ENCODE data around the gene PPIP5K2.
"Not testable (repeated sequence)": the region's sequence is repeated elsewhere in the genome, so short reads cannot be mapped to it uniquely, and the experiment has no call there.

Gene PPIP5K2

DNA sequence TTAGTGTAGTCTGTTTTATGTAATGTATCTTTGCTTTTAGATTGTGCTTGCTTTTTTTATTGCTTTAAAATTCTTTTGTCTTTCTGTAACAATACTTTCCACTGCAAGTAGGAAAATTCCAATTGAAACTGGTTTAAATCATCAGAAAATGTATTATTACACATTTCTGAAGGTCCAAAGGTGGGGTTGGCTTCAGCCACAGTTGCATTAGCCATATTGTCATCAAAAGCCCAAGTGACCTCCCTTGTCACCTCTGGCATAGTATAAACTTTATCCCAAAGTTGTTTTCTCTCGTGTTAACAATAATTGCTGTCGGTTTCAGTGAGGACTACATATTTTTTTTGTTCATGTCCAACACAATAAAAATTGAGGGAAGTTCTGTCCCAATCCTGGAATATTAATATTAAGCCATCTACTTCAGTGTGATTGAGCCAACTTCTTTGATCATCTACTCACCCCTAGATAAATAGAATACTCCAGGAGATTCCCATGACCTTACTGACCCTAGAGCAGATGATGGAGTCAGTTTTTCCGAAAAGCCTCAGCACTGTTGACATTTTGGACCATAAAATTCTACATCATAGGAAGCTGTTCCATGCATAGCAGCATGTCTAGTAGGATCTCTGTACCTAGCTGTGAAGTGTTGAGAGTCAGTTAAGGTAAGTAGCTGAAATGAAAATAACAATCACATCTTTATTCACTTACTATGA lies 86.0 kb downstream of the PPIP5K2 start:
- FAIRE-seq: no peak

DNA sequence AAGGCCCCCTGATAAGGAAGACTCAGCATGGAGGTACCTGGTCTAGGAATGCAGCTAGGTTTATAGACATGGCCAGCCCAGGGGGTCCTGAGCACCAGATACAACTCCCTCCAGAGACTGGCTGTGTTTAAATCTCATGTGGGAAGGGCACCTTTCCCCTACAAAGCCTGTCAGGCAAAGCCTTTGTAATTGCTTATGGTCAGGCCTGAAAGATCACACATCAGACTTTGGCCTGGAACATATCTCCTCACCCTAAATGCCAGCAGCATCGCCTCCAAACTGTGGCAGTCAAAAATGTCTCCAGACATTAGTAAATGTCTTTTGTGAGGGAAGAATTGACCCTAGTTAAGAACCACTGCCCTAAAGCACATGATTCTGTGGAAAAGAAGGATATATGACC lies 86.9 kb downstream of the PPIP5K2 start:
- DNase-seq (ENCODE audit: insufficient read length, low spot score) (no peak), FAIRE-seq (no peak)

More for the DNA sequence above, 86.0 kb downstream of the PPIP5K2 start:
- no peak for DNase-seq (ENCODE audit: insufficient read length, low spot score)

DNA sequence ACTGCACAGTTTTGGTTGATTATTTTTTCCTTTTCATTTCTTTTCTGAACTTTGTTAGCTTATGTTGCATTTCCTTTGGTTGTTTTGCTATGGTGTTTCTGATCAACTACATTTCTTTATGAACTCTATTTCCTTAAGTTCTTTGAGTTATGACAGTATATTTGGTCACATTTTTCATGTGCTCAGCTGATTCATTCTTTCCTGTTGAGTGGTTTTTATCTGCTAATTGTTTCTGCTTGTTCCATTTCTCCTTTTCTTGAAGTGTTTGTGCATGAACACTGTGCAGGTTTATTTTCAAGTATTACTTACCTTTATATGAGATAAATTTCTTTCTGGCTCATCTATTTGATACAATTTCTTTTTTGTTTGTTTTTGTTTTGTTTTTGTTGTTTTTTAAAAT lies 87.6 kb downstream of the PPIP5K2 start:
- no peak for FAIRE-seq
- DNase-seq (ENCODE audit: insufficient read length, low spot score): no peak

DNA sequence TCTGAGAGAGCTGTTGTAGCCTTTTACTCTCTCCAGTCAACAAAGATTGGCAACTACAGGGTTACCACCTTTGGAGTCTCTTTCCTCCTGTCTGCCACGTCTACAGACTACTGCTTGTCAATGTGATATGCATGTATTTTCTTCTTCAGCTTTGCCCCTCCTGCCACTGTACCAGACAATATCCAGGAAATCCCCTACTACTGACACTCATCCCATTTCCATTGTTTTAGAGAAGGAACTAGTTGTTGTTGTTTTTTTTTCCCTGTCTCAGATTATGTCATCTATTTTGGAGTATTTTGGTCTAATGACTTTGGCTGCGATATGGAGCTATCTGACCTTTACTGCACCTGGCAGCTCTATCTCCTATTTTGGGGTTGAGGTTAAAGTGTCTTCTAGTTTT lies 88.4 kb downstream of the PPIP5K2 start:
- FAIRE-seq (no peak), DNase-seq (ENCODE audit: insufficient read length, low spot score) (no peak)

DNA sequence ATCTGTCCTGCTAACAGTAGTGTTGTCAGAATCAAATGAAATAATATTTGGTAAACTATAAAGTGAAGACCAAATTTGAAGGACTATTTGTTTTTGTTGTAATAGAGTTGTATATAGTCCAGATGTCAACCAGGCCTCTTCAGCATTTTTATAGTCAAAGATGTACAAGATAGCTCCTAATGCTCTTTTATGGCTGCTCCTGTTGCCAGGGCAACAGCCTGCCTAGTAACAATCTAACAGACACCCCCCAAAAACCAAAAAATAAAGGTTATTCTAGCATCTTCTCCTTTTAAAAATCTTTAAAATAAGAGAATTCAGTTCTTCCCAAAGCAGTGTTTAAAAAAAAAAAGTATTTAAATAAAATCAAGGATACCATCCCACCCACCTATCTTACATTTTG lies 89.0 kb downstream of the PPIP5K2 start:
- DNase-seq (ENCODE audit: insufficient read length, low spot score) (no peak), FAIRE-seq (no peak)

DNA sequence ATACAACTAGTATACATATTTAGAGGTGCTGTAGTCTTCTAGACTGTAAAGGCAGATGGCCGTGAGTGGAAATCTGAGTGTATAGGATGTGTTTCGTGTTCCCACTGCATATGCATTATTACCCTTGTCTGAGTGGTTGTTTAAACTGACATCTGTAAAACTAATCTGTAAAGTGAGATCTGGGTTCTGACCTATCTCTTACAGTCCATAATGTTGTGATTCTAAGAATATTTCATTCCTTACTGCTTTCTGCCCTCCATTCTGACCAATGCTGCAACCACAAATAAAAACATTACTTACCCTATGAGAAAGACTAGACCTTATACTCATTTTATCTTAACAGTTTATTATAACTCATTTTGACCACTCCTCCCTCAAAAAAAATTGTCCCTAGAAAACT lies 90.9 kb downstream of the PPIP5K2 start:
- DNase-seq (ENCODE audit: insufficient read length, low spot score): no peak
- no peak for FAIRE-seq

DNA sequence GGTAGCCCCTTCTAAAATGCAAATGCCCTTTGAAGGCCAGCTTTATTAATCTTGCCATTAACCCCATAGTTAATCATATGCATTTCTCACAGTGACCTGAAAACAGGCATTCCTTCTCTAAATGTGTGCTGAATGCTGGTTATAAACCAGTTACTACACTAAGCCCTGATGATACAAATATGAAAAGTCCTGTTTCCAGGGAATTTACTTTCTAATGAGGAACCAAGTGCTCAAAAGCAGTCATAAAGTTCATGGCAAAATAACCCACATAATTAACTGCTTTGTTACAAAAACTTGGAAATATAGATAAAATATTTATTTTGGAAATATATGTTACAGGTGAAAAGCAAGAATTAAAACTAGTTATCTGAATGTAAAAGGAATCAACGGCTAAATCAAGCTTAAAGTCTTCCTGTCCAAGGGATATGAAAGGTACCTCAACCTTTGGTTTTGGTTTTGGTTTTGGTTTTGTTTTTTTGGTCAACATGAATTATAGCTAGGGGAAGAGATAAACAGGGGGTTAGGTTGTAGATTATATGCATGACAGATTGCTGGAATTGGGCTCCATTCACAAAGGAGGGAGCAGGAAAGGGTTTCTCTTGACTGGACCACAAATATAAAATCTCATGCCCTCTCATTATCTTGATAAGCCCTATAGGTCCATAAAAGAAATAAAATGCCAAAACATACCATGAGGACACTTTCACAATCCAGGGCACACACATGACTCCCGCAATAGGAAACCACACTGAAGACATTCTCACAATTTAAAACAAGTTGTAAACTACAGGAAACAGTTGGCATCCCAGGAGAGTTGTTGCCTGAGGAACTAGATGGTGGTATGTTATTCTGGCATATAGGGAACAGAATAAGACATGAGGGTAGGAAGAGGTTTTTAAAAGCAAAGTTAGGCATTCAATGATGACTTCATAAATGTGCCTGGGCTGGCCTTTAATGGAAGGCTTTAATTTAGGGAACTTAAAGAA lies 91.8 kb downstream of the PPIP5K2 start:
- FAIRE-seq (no peak), DNase-seq (ENCODE audit: insufficient read length, low spot score) (no peak)

DNA sequence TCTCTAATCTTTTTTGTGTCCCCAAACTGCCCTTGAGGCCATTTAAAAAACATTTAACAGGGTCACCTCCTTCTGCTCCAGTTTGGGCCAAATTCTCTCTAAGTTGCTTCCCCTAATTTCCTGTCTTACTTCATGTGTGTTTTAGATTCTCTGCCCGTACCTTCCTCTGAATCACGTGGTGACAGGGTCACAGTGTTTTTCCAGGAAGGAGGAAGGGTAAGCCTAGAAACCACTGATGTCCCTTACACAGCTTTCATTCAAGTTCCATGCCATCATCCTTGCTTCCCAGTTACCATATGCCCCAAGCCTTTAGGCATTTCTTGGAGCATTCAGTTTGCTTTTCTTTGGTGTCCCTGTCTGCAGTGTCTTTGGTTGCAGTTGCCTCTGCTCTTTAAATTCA lies 96.0 kb downstream of the PPIP5K2 start:
- FAIRE-seq (no peak), DNase-seq (ENCODE audit: insufficient read length, low spot score) (no peak)

DNA sequence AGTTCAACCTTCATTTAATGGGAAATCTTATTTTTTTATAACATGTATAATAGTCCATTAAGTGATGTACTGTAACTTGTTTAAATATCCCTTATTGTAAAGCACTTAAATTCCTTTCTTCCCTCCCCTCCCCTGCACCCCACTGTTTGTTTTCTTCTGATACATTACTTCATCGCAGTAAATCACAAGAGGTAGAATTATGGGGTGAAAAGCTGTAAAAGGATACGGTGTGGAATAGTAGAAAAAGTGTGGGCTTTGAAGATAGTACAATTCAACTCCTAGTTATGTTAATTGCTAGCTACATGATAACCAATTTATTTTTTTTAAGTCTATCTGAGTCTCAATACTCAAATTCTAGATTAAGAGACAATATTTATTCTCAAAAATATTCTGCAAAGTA lies 96.6 kb downstream of the PPIP5K2 start:
- FAIRE-seq (no peak), DNase-seq (ENCODE audit: insufficient read length, low spot score) (no peak)

DNA sequence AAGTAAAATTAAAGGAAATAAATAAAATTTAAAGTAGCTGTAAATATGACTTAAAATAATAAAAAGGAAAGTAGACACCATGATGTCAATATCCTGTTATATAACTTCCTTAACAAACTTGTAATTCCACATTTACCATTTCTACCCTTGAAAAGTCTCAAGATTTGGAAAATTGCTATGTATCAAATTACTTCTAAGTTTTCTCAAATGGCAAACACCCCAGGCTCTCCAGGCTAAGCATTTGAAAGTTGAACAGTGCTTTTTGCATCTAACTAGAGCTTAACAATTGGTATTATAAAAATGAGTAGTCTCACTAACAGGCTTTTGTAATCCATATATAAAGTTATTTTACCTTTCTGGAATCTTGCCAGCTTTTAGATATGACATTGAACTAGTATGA lies 97.0 kb downstream of the PPIP5K2 start:
- DNase-seq (ENCODE audit: insufficient read length, low spot score) (no peak), FAIRE-seq (no peak)

DNA sequence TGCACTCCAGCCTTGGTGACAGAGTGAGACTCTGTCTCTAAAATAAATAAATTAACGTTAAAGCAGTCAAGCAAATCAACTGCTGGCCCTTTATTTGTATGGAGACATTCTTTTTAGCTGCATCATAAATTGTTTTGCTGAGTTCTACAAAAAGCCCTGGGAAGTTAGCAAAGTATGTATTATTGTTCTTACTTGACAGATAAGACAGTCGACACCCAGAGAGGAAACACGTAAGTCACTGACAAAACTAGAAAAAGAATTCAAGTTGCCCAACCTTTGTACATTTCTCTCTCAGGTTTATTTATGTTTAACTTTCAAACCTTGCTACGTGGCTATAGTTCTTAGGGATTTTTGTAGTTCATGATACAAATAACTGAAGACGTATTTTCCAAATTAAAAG lies 98.1 kb downstream of the PPIP5K2 start:
- FAIRE-seq (no peak), DNase-seq (ENCODE audit: insufficient read length, low spot score) (peak; percentile 28)

DNA sequence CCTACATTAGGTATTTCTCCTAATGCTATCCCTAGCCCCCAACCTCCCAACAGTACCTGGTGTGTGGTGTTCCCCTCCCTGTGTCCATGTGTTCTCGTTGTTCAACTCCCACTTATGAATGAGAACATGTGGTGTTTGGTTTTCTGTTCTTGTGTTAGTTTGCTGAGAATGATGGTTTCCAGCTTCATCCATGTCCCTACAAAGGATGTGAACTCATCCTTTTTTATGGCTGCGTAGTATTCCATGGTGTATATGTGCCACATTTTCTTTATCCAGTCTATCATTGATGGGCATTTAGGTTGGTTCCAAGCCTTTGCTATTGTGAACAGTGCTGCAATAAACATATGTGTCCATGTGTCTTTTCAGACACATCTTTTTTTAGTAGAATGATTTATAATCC lies 99.0 kb downstream of the PPIP5K2 start:
- DNase-seq (ENCODE audit: insufficient read length, low spot score); FAIRE-seq: not testable (repeated sequence)

DNA sequence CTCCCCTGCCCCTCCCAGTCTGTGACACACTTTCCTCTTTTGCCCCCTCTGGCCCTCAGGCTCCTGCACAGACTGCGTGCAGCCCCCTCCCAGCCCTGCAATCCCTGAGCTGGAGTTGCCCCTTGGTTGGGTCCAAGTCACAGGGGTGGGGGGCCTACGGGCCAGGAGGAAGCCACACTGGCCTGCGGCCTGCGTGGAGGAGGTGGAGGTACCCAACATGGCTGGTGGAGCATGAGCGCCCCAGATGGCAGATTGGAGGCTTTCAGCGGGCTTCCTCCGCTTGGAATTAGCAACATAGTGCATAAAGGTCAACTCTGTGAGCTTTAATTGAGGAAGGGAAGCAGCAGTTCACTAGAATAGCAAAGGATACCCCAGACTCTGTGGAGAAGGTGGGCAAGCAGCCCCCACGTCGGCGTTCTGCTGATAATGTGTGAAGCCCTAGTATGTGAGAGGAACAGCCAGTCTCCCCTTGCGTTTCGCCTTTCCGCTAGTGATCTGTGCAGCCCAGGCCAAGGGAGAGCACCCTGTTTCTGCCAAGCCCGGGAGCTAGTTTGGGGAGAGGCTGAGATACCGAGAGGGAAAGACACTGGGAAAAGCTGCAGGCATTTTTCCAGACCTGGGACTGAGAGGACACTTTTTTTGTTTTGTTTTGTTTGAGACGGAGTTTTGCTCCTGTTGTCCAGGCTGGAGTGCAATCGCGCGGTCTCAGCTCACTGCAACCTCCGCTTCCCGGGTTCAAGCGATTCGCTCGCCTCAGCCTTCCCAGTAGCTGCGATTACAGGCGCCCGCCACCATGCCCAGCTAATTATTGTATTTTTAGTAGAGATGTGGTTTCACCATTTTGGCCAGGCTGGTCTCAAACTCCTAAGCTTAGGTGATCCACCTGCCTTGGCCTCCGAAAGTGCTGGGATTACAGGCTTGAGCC lies 103.2 kb downstream of the PPIP5K2 start:
- FAIRE-seq (no peak), DNase-seq (ENCODE audit: insufficient read length, low spot score) (no peak)

DNA sequence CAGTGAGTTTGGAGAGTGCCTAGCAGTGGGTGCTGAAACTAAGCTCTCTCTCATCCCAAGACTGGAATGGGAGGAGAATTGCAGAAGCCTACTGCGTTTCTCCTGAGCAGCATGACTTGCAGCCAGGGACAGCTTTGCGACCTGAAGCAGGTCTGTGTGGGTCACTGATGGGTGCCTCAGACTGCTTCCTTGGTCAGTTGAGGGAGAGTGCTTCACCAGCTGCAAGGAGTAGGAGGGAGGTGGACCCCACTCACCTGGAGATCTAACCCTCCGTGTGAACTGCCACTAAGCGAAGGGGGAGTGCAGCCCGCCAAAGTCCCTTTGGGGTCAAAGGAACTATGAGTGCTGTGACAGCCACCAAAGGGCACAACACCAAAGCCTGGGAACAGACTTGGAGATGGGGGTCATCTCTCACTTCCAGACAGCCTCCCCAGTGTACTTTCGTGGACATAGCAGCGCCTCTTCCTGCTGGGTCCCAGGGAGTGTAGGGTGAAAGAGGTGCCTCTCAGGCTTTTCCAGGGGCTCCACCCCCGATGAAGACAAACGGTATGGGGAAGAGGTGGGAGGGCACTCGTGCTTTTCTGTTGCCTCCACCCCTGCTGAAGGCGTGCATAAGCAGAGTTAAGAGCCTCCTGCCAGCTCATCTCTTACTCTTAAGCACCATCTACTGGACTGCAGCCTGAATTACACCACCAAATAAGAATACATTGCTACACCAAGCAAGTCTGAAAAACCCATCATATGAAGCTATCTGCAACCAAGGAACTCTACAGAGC lies 104.2 kb downstream of the PPIP5K2 start:
- FAIRE-seq (peak; percentile 40), DNase-seq (ENCODE audit: insufficient read length, low spot score) (peak; percentile 36)

DNA sequence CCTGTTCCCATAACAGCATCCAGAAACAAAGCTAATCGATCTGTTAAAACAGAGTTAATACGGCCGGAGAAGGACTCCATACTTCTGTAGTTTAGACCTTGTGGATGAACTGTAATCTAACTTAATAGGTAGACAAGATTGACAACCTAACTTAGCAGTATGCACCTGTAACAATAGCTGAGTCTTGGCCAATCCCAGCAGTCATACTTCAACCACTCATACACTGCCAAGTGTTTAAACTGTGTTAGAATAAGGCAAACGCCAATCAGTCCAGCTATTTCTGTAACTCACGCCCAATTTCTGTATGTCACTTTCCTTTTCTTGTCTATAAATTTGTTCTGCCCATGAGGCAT lies 104.8 kb downstream of the PPIP5K2 start:
- FAIRE-seq (no peak), DNase-seq (ENCODE audit: insufficient read length, low spot score) (no peak)

DNA sequence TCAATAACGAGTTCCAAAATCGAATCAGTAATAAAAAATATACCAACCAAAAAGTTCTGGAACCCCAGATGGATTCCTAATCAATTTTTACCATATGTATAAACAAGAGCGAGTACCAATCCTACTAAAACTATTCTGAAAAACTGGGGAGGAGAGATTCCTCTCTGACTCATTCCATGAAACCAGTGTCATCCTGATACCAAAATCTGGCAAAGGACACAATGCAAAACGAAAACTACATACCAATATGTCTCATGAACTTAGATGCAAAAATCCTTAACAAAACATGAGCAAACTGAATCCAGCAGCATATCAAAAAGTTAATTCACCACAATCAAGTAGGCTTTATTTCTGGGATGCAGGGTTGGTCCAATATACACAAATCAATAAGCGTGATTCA lies 108.0 kb downstream of the PPIP5K2 start:
- no peak for FAIRE-seq
- DNase-seq (ENCODE audit: insufficient read length, low spot score): no peak

DNA sequence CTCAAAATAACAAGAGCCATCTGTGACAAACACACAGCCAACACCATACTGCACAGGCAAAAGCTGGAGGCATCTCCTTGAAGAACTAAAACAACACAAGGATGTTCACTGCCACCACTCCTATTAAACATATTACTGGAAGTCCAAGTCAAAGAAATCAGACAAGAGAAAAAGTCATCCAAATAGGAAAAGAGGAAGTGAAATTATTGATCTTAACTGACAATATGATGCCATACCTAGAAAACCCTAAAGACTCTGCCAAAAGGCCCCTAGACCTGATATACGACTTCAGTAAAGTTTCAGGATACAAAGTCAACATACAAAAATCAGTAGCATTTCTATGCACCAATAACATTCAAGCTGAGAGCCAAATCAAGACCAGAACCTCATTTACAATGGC lies 108.5 kb downstream of the PPIP5K2 start:
- FAIRE-seq: no peak
- DNase-seq (ENCODE audit: insufficient read length, low spot score): no peak

DNA sequence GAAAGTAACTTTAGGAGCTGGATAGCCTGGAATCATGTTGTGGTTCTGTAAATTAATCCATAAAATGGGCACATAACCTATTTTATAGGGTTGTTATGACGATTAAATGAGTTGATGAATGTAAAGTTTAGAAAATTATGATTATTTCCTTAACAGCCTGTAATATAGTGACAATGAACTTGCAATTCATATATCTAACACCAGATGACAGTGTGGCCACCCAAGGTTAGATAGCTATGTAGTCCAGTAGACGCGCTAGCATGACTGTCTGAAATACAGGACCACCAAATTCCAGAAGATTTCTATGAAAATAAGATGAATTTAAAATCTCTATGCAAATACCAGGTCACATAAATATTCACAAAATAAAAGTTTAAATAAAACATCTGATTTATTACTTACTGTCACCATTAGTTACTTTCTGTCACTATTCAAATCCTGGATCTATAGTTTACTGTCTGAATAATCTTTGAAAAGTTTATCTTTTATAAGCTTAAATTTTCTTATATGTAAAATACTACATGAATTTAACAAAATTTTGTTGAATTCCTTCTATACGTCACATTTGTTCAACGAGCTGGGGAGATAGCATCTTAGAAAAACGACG lies 112.4 kb downstream of the PPIP5K2 start:
- FAIRE-seq (no peak), DNase-seq (ENCODE audit: insufficient read length, low spot score) (peak; percentile 17)

DNA sequence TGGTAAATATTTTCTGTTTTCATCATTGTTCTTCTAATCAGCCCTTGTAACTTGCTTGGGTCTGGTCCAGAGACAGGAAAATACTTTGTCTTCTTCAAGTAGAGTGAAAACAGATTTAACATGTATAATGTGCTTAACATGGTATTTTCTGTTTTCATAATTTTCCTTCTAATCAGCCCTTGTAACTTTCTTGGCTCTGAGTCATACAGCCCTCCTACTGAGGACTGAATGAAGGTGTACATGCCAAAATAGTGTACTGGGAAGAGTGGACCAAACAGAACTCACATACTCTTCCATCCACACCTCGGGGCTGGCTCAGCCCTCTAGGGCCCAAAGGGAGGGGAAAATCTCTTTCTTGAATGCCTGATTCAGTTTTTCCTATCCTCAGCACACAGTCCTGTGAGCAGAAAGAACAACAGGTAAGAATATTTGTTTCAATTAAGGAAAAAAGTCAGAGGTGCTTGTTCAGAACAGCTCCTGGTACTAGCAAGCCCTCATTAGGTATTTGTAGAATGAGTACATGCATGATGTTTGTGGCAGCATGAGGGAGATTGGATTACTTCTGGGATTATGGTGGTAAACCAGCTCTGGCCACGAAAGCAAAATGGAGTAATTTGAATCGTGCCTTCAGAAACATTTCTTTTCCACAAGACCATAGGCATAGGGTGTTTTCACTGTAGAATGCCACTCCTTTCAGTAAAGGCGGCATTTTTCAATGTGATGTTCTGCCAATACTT lies 114.3 kb downstream of the PPIP5K2 start:
- DNase-seq (ENCODE audit: insufficient read length, low spot score) (no peak), FAIRE-seq (no peak)
